Measurements from ENCODE around the gene ACAD9.

Gene ACAD9

DNA sequence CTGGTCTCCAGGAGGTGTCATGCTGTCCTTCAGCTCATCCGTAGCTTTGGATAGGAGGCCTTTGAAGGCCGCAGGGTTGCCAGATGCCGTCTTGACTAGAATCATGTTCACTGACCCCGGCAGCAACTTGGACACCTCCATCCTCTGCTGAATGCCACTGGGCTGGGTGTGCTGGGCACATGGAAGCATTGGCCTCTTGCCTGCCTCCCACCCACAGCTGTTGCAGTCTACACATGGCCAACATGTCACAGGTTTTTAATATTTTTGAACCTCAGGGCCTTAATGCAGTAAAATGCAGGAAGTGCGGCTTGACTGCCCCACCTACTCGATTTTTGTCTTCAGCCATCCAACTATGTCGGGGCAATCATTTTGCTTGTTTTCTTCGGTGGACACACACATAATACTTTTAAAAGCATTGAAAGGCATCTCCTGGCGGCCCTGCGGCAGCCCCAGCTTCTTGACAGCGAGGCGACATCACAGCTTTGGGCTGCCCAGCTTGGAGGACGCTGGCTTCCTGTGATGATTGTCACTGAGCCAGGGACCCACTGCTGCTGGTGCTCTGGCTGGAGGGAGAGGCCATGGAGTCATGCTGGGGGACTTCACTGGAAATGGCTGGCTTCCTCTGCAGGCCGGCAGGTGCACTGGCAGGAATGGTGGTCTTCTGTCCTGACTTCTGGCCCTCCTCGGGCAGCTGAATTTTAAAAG lies 31.6 kb upstream of the ACAD9 start:
- Histone ChIP-seq H3K9ac (ENCODE audit: low read depth, low read length) (no peak overlapping the region), H3K27me3 (ENCODE audit: insufficient read depth, low read length) (no peaks in the 10 kb centered on the region), H3K4me1 (ENCODE audit: insufficient read depth, low read length) (peaks cover 5% of the 10 kb centered on the region; the same call in 1 of the 2 replicates), H3K27ac (ENCODE audit: low read length) (no peak overlapping the region), H3K36me3 (ENCODE audit: insufficient read depth, low read depth, low read length) (no peaks in the 10 kb centered on the region), H3K4me3 (ENCODE audit: low read length) (no peak overlapping the region), H3K9me3 (ENCODE audit: insufficient read depth, low read depth, low read length) (0 out of 2 replicates have a peak, but pooled peaks cover 7% of the 10 kb centered on the region)

- H3K9me3 ChIP-seq (ENCODE audit: insufficient read depth, low read depth, low read length), result peaks cover 11% of the 10 kb centered on the region
- no peaks in the 10 kb centered on the region for H3K27me3 ChIP-seq (ENCODE audit: insufficient read depth, low read length)
- no peak overlapping the region for H3K4me3 ChIP-seq (ENCODE audit: low read length)
- H3K27ac ChIP-seq (ENCODE audit: low read length), result no peak overlapping the region
- H3K4me1 ChIP-seq (ENCODE audit: insufficient read depth, low read length), result peaks cover 5% of the 10 kb centered on the region; the same call in 1 of the 2 replicates
- H3K36me3 ChIP-seq (ENCODE audit: insufficient read depth, low read depth, low read length), result no peaks in the 10 kb centered on the region
- H3K9ac ChIP-seq (ENCODE audit: low read depth, low read length), result no peak overlapping the region
Measured at GRCh38 chr3:128848936-128849335, 30.5 kb upstream of the ACAD9 start.

- H3K4me3 ChIP-seq (ENCODE audit: low read length), result no peak overlapping the region
Measured at GRCh38 chr3:128849911-128850455, 29.4 kb upstream of the ACAD9 start.

DNA sequence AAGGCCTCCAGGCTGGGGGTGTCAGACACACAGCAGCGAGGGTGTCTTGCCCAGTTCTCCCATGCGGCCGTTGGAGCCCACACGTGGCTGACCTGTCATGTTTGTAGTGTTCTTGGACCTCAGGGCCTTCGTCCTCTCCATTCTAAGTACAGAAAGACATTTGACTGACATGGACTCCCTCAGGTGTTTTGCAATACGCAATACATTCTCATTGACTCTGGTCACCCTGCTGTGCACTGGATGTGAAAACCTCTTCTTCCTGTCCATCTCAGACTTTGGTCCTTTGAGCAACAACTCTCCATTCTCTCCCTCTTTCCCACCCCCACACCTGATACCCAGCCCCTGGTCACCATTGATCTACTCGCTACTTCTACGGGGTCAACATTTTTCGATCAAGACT lies 28.9 kb upstream of the ACAD9 start:
- no peaks in the 10 kb centered on the region for H3K27me3 ChIP-seq (ENCODE audit: insufficient read depth, low read length)
- H3K4me1 ChIP-seq (ENCODE audit: insufficient read depth, low read length), result peaks cover 1% of the 10 kb centered on the region; the same call in 1 of the 2 replicates
- H3K9ac ChIP-seq (ENCODE audit: low read depth, low read length), result no peak overlapping the region
- no peaks in the 10 kb centered on the region for H3K36me3 ChIP-seq (ENCODE audit: insufficient read depth, low read depth, low read length)
- H3K27ac ChIP-seq (ENCODE audit: low read length), result no peak overlapping the region
- no peak overlapping the region for H3K4me3 ChIP-seq (ENCODE audit: low read length)
- peaks cover 27% of the 10 kb centered on the region for H3K9me3 ChIP-seq (ENCODE audit: insufficient read depth, low read depth, low read length)

More at GRCh38 chr3:128849911-128850455, 29.4 kb upstream of the ACAD9 start:
- H3K4me1 ChIP-seq (ENCODE audit: insufficient read depth, low read length), result peaks cover 5% of the 10 kb centered on the region; the same call in 1 of the 2 replicates
- H3K9ac ChIP-seq (ENCODE audit: low read depth, low read length), result no peak overlapping the region
- no peaks in the 10 kb centered on the region for H3K36me3 ChIP-seq (ENCODE audit: insufficient read depth, low read depth, low read length)
- peaks cover 22% of the 10 kb centered on the region for H3K9me3 ChIP-seq (ENCODE audit: insufficient read depth, low read depth, low read length)
- H3K27me3 ChIP-seq (ENCODE audit: insufficient read depth, low read length), result no peaks in the 10 kb centered on the region
- H3K27ac ChIP-seq (ENCODE audit: low read length), result no peak overlapping the region

DNA sequence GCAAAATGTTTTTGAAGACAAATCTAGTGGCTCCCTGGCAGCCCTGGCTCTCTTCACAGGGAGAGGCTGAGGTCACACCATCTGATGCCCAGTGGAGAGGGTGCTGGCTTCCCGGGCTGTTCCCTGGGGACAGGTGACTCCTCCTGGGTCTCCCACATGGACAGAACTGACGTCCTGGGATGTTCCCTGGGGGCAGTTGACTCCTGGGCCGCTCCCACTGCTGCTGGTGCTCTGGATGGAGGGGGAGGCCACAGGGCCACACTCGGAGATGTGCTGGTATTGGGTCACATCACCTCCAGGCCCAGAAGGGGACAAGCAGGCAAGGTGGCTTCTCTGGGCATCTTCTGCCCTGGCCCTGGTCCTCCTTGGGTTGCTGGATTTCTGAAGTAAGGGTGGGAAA lies 27.8 kb upstream of the ACAD9 start:
- H3K4me3 ChIP-seq (ENCODE audit: low read length), result no peak overlapping the region
- no peak overlapping the region for H3K9ac ChIP-seq (ENCODE audit: low read depth, low read length)
- H3K27ac ChIP-seq (ENCODE audit: low read length), result no peak overlapping the region
- peaks cover 38% of the 10 kb centered on the region for H3K9me3 ChIP-seq (ENCODE audit: insufficient read depth, low read depth, low read length)
- no peaks in the 10 kb centered on the region; the same call in 1 of the 2 replicates for H3K4me1 ChIP-seq (ENCODE audit: insufficient read depth, low read length)
- no peaks in the 10 kb centered on the region for H3K27me3 ChIP-seq (ENCODE audit: insufficient read depth, low read length)
- no peaks in the 10 kb centered on the region for H3K36me3 ChIP-seq (ENCODE audit: insufficient read depth, low read depth, low read length)

DNA sequence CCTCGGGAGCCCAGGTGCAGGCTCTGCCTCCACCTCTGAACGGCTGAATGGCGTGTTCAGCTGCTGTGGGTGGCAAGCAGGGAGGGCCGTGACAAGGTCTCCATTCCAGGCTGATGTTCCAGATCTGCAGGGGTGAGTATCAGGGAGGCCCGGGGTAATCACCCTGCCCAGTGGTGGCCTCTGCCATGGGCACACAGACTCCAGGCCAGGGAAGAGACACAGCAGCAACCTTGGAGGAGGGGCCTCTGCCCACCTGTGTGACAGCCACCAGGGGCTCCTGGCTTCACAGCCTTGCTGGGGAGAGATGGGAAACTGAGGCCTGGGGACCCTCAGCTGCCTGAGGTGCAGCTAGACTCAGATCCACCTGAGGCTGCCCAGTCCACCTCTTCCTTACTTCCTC lies 25.6 kb upstream of the ACAD9 start:
- Histone ChIP-seq H3K4me1 (ENCODE audit: insufficient read depth, low read length) (no peaks in the 10 kb centered on the region), H3K4me3 (ENCODE audit: low read length) (no peak overlapping the region), H3K9ac (ENCODE audit: low read depth, low read length) (no peak overlapping the region), H3K27me3 (ENCODE audit: insufficient read depth, low read length) (no peaks in the 10 kb centered on the region), H3K27ac (ENCODE audit: low read length) (no peak overlapping the region), H3K9me3 (ENCODE audit: insufficient read depth, low read depth, low read length) (peaks cover 57% of the 10 kb centered on the region), H3K36me3 (ENCODE audit: insufficient read depth, low read depth, low read length) (no peaks in the 10 kb centered on the region)

GRCh38 chr3:128854475-128854874 lies 24.9 kb upstream of the ACAD9 start:
- Histone ChIP-seq H3K9ac (ENCODE audit: low read depth, low read length) (no peak overlapping the region), H3K4me3 (ENCODE audit: low read length) (no peak overlapping the region), H3K9me3 (ENCODE audit: insufficient read depth, low read depth, low read length) (peaks cover 64% of the 10 kb centered on the region)

GRCh38 chr3:128855569-128855968 lies 23.9 kb upstream of the ACAD9 start:
- Histone ChIP-seq H3K27me3 (ENCODE audit: insufficient read depth, low read length) (no peaks in the 10 kb centered on the region), H3K36me3 (ENCODE audit: insufficient read depth, low read depth, low read length) (no peaks in the 10 kb centered on the region), H3K27ac (ENCODE audit: low read length) (no peak overlapping the region), H3K9ac (ENCODE audit: low read depth, low read length) (no peak overlapping the region), H3K4me1 (ENCODE audit: insufficient read depth, low read length) (no peaks in the 10 kb centered on the region), H3K4me3 (ENCODE audit: low read length) (no peak overlapping the region), H3K9me3 (ENCODE audit: insufficient read depth, low read depth, low read length) (peaks cover 75% of the 10 kb centered on the region)

More at GRCh38 chr3:128854475-128854874, 24.9 kb upstream of the ACAD9 start:
- Histone ChIP-seq H3K4me1 (ENCODE audit: insufficient read depth, low read length) (no peaks in the 10 kb centered on the region), H3K27ac (ENCODE audit: low read length) (no peak overlapping the region), H3K36me3 (ENCODE audit: insufficient read depth, low read depth, low read length) (no peaks in the 10 kb centered on the region), H3K27me3 (ENCODE audit: insufficient read depth, low read length) (no peaks in the 10 kb centered on the region)

- no peak overlapping the region for H3K9ac ChIP-seq (ENCODE audit: low read depth, low read length)
- H3K36me3 ChIP-seq (ENCODE audit: insufficient read depth, low read depth, low read length), result no peaks in the 10 kb centered on the region
- H3K4me1 ChIP-seq (ENCODE audit: insufficient read depth, low read length), result no peaks in the 10 kb centered on the region
- peaks cover 73% of the 10 kb centered on the region for H3K9me3 ChIP-seq (ENCODE audit: insufficient read depth, low read depth, low read length)
- no peaks in the 10 kb centered on the region for H3K27me3 ChIP-seq (ENCODE audit: insufficient read depth, low read length)
- H3K27ac ChIP-seq (ENCODE audit: low read length), result no peak overlapping the region
- no peak overlapping the region for H3K4me3 ChIP-seq (ENCODE audit: low read length)
Measured at GRCh38 chr3:128858167-128858566, 21.3 kb upstream of the ACAD9 start.

- no peak overlapping the region for H3K27ac ChIP-seq (ENCODE audit: low read length)
- no peaks in the 10 kb centered on the region for H3K27me3 ChIP-seq (ENCODE audit: insufficient read depth, low read length)
- H3K9ac ChIP-seq (ENCODE audit: low read depth, low read length), result no peak overlapping the region
- H3K9me3 ChIP-seq (ENCODE audit: insufficient read depth, low read depth, low read length), result peaks cover 62% of the 10 kb centered on the region
- no peaks in the 10 kb centered on the region for H3K4me1 ChIP-seq (ENCODE audit: insufficient read depth, low read length)
- H3K36me3 ChIP-seq (ENCODE audit: insufficient read depth, low read depth, low read length), result no peaks in the 10 kb centered on the region
- H3K4me3 ChIP-seq (ENCODE audit: low read length), result no peak overlapping the region
Measured at GRCh38 chr3:128859630-128860029, 19.8 kb upstream of the ACAD9 start.

- H3K4me1 ChIP-seq (ENCODE audit: insufficient read depth, low read length), result no peaks in the 10 kb centered on the region
- H3K9ac ChIP-seq (ENCODE audit: low read depth, low read length), result no peak overlapping the region
- H3K27me3 ChIP-seq (ENCODE audit: insufficient read depth, low read length), result no peaks in the 10 kb centered on the region
- H3K4me3 ChIP-seq (ENCODE audit: low read length), result no peak overlapping the region
- H3K9me3 ChIP-seq (ENCODE audit: insufficient read depth, low read depth, low read length), result peaks cover 43% of the 10 kb centered on the region
- H3K36me3 ChIP-seq (ENCODE audit: insufficient read depth, low read depth, low read length), result no peaks in the 10 kb centered on the region
- no peak overlapping the region for H3K27ac ChIP-seq (ENCODE audit: low read length)
Measured at GRCh38 chr3:128861491-128861890, 17.9 kb upstream of the ACAD9 start.

GRCh38 chr3:128863560-128863959 lies 15.9 kb upstream of the ACAD9 start:
- Histone ChIP-seq H3K27me3 (ENCODE audit: insufficient read depth, low read length) (no peaks in the 10 kb centered on the region), H3K4me3 (ENCODE audit: low read length) (no peak overlapping the region), H3K9me3 (ENCODE audit: insufficient read depth, low read depth, low read length) (peaks cover 26% of the 10 kb centered on the region), H3K27ac (ENCODE audit: low read length) (no peak overlapping the region), H3K9ac (ENCODE audit: low read depth, low read length) (no peak overlapping the region), H3K36me3 (ENCODE audit: insufficient read depth, low read depth, low read length) (no peaks in the 10 kb centered on the region), H3K4me1 (ENCODE audit: insufficient read depth, low read length) (no peaks in the 10 kb centered on the region)
